DND-41 (cell line): Measurements from ENCODE around the gene CEP131.

Experiments
- ATAC-seq: fragments of 200-7000 bp; cut with Tn5 transposase; 3 replicates; pipeline ENCODE4 v1.9.1; 2021; ENCODE audit warnings: low read depth; ENCODE audit not compliant: insufficient read depth
- DNase-seq: peaks from one replicate; pipeline ENCODE4 v3.0.0-alpha.2; 2020
- H2AFZ ChIP-seq: 2 replicates; pipeline ENCODE4 v1.6.0; 2012; ENCODE audit warnings: low read depth, low read length
- H3K27ac ChIP-seq: 2 replicates; pipeline ENCODE4 v1.5.1; 2012; ENCODE audit warnings: low read length, inconsistent platforms
- H3K27me3 ChIP-seq: fragments of 200-600 bp; sonication (generic); 2 replicates; pipeline ENCODE4 v1.6.0; 2012; ENCODE audit warnings: low read length, mild to moderate bottlenecking, inconsistent platforms; ENCODE audit not compliant: insufficient read depth, poor library complexity
- H3K36me3 ChIP-seq: 2 replicates; pipeline ENCODE4 v1.5.1; 2012; ENCODE audit warnings: low read length, inconsistent platforms; ENCODE audit not compliant: insufficient read depth
- H3K4me1 ChIP-seq: 2 replicates; pipeline ENCODE4 v1.5.1; 2012; ENCODE audit warnings: mild to moderate bottlenecking, low read length; ENCODE audit not compliant: insufficient read depth
- H3K4me2 ChIP-seq: 2 replicates; pipeline ENCODE4 v1.6.0; 2012; ENCODE audit warnings: mild to moderate bottlenecking, moderate library complexity, low read length, inconsistent platforms; ENCODE audit not compliant: insufficient read depth
- H3K4me3 ChIP-seq, 2 experiments: fragments of 200-600 bp in 1 of 2; shearing (Covaris generic) in 1 of 2; 2 replicates each; pipeline ENCODE4 v1.5.1; 2012 to 2016; ENCODE audit warnings: inconsistent platforms in 2 of 2, low read length in 2 of 2, mild to moderate bottlenecking in 2 of 2, low read depth in 1 of 2, moderate library complexity in 1 of 2
- H3K79me2 ChIP-seq: 2 replicates; pipeline ENCODE4 v1.6.0; 2012; ENCODE audit warnings: low read length, inconsistent platforms; ENCODE audit not compliant: insufficient read depth
- H3K9ac ChIP-seq: 2 replicates; pipeline ENCODE4 v1.6.0; 2012; ENCODE audit warnings: low read depth, mild to moderate bottlenecking, inconsistent platforms, low read length, moderate library complexity
- H3K9me3 ChIP-seq: 2 replicates; pipeline ENCODE4 v1.5.1; 2012; ENCODE audit warnings: low read length, moderate library complexity, mild to moderate bottlenecking, inconsistent platforms; ENCODE audit not compliant: insufficient read depth, severe bottlenecking
- H4K20me1 ChIP-seq: 2 replicates; pipeline ENCODE4 v1.6.0; 2012; ENCODE audit warnings: low read length; ENCODE audit not compliant: insufficient read depth
- EZH2 ChIP-seq: IDR thresholded peaks from 3 replicates; pipeline ENCODE4 v1.6.1; 2012; ENCODE audit warnings: borderline replicate concordance, low read depth, mild to moderate bottlenecking, moderate library complexity, low read length, inconsistent platforms; ENCODE audit not compliant: severe bottlenecking
- TF ChIP-seq, protein P1 (sequence below): IDR thresholded peaks from 2 replicates; pipeline ENCODE4 v1.5.1; 2012; ENCODE audit warnings: borderline replicate concordance, low read length, moderate library complexity, mild to moderate bottlenecking; ENCODE audit not compliant: poor library complexity, severe bottlenecking; ENCODE audit errors: extremely low read depth

The CEP131 gene

DNA sequence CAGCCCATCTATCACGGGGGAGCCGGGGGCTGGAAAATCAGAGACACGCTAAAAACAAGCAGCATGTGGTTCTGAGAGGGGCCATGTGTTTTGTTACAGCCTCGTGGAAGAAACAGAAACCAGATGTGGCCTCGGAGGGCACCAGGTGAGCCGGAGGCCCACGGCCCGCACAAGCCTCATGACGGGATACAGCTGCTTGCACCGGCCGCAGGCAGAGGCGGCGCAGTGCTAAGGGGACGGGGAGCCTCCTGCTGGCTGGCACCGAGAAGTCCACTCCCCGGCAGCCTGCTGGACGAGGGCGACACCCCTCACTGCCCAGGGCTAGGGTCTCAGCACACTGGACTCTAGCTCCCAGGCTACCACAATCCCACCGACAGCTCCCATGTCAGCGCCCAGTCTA is 35.5 kb upstream of the CEP131 start:
- Histone ChIP-seq H3K27me3 (no peaks in the 10 kb centered on the region), H3K36me3 (peaks cover 78% of the 10 kb centered on the region), H3K79me2 (no peaks in the 10 kb centered on the region), H3K9me3 (no peaks in the 10 kb centered on the region), H3K9ac (no peak overlapping the region), H3K4me2 (no peak overlapping the region), H3K4me1 (no peaks in the 10 kb centered on the region), H3K27ac (no peak overlapping the region), H4K20me1 (peaks cover 26% of the 10 kb centered on the region), H2AFZ (no peak overlapping the region), H3K4me3 (no peak overlapping the region)
- no peak for TF ChIP-seq EZH2
- TF ChIP-seq, protein P1, sequence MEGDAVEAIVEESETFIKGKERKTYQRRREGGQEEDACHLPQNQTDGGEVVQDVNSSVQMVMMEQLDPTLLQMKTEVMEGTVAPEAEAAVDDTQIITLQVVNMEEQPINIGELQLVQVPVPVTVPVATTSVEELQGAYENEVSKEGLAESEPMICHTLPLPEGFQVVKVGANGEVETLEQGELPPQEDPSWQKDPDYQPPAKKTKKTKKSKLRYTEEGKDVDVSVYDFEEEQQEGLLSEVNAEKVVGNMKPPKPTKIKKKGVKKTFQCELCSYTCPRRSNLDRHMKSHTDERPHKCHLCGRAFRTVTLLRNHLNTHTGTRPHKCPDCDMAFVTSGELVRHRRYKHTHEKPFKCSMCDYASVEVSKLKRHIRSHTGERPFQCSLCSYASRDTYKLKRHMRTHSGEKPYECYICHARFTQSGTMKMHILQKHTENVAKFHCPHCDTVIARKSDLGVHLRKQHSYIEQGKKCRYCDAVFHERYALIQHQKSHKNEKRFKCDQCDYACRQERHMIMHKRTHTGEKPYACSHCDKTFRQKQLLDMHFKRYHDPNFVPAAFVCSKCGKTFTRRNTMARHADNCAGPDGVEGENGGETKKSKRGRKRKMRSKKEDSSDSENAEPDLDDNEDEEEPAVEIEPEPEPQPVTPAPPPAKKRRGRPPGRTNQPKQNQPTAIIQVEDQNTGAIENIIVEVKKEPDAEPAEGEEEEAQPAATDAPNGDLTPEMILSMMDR: no peak
- no peak for ATAC-seq
- no peak for DNase-seq

DNA sequence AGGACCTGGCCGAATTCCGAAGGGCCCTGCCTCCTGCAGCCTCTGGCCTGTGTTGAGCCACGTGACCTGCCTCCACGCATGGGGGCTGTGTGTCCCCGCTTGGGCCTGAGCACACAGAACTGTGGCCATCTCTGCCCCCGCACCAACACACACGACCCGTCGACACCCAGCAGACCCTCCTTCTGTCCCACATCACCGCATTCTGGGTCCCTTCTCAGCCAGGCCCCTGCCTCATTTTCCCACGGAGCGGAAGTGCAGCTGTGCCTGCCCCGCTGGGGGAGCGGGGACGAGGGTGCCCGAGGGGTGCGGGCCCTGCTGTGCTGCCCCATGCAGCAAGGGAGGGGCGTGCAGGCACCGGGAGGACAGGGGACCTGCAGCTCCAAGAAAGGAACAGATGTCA is 34.8 kb upstream of the CEP131 start:
- Histone ChIP-seq H3K4me1 (no peaks in the 10 kb centered on the region), H3K27ac (no peak overlapping the region), H2AFZ (no peak overlapping the region), H3K9me3 (no peaks in the 10 kb centered on the region), H4K20me1 (peaks cover 31% of the 10 kb centered on the region), H3K36me3 (peaks cover 77% of the 10 kb centered on the region), H3K27me3 (no peaks in the 10 kb centered on the region), H3K4me3 (no peak overlapping the region), H3K4me2 (no peak overlapping the region), H3K79me2 (no peaks in the 10 kb centered on the region), H3K9ac (no peak overlapping the region)
- no peak for ATAC-seq
- no peak for TF ChIP-seq EZH2
- TF ChIP-seq, protein P1: no peak
- no peak for DNase-seq

DNA sequence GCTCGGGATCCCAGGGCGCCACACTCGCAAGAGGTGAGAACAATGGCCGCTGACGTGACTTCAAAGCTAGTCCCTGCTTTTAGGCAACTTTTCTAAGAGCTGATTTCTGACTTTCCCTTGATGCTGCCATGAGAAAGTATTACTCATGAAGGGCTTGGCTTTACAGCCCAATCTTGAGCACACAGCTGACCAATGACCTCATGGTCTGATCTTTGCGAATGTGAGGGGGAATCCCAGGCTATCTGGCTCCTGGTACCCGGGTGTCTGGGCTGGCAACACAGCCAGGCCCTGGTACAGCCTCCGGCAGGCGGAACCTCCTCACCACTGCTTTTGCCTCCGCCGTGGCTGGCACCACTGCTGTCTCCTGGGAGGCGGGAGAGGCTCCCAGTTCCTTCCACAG is 33.9 kb upstream of the CEP131 start:
- H3K27ac ChIP-seq: no peak overlapping the region
- no peaks in the 10 kb centered on the region for H3K4me1 ChIP-seq

More for the DNA sequence above, 33.9 kb upstream of the CEP131 start:
- no peak overlapping the region for H3K9ac ChIP-seq
- H3K79me2 ChIP-seq: no peaks in the 10 kb centered on the region
- H3K4me3 ChIP-seq: no peak overlapping the region
- no peak for TF ChIP-seq EZH2
- TF ChIP-seq, protein P1: no peak
- no peak overlapping the region for H3K4me2 ChIP-seq
- no peak overlapping the region for H2AFZ ChIP-seq
- H4K20me1 ChIP-seq: peaks cover 31% of the 10 kb centered on the region
- DNase-seq (no peak), ATAC-seq (no peak)
- no peaks in the 10 kb centered on the region for H3K27me3 ChIP-seq
- no peaks in the 10 kb centered on the region for H3K9me3 ChIP-seq
- peaks cover 77% of the 10 kb centered on the region for H3K36me3 ChIP-seq
